K562 (cell line): ENCODE measurements around the gene PRKAA1. TPM values are rescaled to one million over a fixed set of nuclear protein-coding genes. Genes with fewer than 3 reads are reported as not detected.

ENCODE experiments used
- BRD9 ChIP-seq: fragments of 450-650 bp; IDR thresholded peaks from 2 replicates; pipeline ENCODE4 v1.6.1; 2018; ENCODE audit warnings: low read depth; ENCODE audit not compliant: partially characterized antibody
- CHD7 ChIP-seq: fragments of 200-600 bp; sonication (generic); IDR thresholded peaks from one replicate; pipeline ENCODE4 v1.6.1; 2012; ENCODE audit warnings: mild to moderate bottlenecking, low read depth, low read length, inconsistent platforms
- HOXB6 ChIP-seq: fragments of 250-450 bp; sonication (Bioruptor Pico); IDR thresholded peaks from 2 replicates; pipeline ENCODE4 v1.5.1; 2022; ENCODE audit warnings: mild to moderate bottlenecking, borderline replicate concordance
- JUND ChIP-seq, 2 experiments: IDR thresholded peaks; 2 replicates in 1 of 2; 3 replicates in 1 of 2; pipeline ENCODE4 v1.6.1; 2011; ENCODE audit warnings: borderline replicate concordance in 2 of 2, low read depth in 2 of 2, low read length in 2 of 2, improper control_type of control experiment in 1 of 2, missing biosample characterization in 1 of 2, missing genetic modification characterization in 1 of 2, missing genetic modification reagents in 1 of 2
- MYNN ChIP-seq, 2 experiments: sonication (generic); formaldehyde crosslinking in 1 of 2; IDR thresholded peaks; 2 replicates each; pipeline versions ENCODE4 v1.5.0 to v1.6.1; 2016 to 2020; ENCODE audit warnings: antibody characterized with exemption in 1 of 2, missing genetic modification reagents in 1 of 2
- RBM14 ChIP-seq: fragments of 200-400 bp; formaldehyde crosslinking; IDR thresholded peaks from 2 replicates; pipeline ENCODE4 v1.6.1; 2018; ENCODE audit warnings: low read depth, mild to moderate bottlenecking, low read length, moderate library complexity, borderline replicate concordance; ENCODE audit not compliant: insufficient read depth
- SIRT6 ChIP-seq: IDR thresholded peaks from one replicate; pipeline ENCODE4 v1.6.1; 2012; ENCODE audit warnings: low read depth, mild to moderate bottlenecking, control low read depth, inconsistent platforms, low read length, moderate library complexity
- STAT6 ChIP-seq: sonication (generic); formaldehyde crosslinking; IDR thresholded peaks from 2 replicates; pipeline ENCODE4 v1.8.1; 2023; ENCODE audit warnings: mild to moderate bottlenecking, missing genetic modification reagents
- TAF7 ChIP-seq: fragments of 450-650 bp; IDR thresholded peaks from 2 replicates; pipeline ENCODE4 v1.6.1; 2016; ENCODE audit warnings: missing genetic modification characterization, missing compliant biosample characterization
- TAF9B ChIP-seq: fragments of 450-650 bp; IDR thresholded peaks from 2 replicates; pipeline ENCODE4 v1.6.1; 2018; ENCODE audit warnings: mild to moderate bottlenecking; ENCODE audit not compliant: partially characterized antibody
- ZBTB26 ChIP-seq: fragments of 450-650 bp; formaldehyde crosslinking; IDR thresholded peaks from 2 replicates; pipeline ENCODE4 v1.4.0; 2022; ENCODE audit warnings: missing genetic modification characterization
- ZC3H8 ChIP-seq: fragments of 450-650 bp; IDR thresholded peaks from 2 replicates; pipeline ENCODE4 v1.6.1; 2017
- ZNF174 ChIP-seq: fragments of 250-450 bp; sonication (Bioruptor Pico); IDR thresholded peaks from 2 replicates; pipeline ENCODE4 v1.4.0; 2020; ENCODE audit warnings: mild to moderate bottlenecking
- polyA plus RNA-seq, 8 experiments: library from polyadenylated mRNA; depleted of rRNA in 4 of 8; stranded (reverse) in 5 of 8; unstranded in 3 of 8; fragments of >200 nt; fragmentation: Nextera tagmentation in 2 of 8; fragmentation: Illumina TruSeq in 1 of 8; extraction: Ambion mirVana in 2 of 8; extraction: Trizol in 1 of 8; gene quantifications; 2 replicates each; pipeline versions ENCODE4 v1.2.1 to v1.2.3, GENCODE V29; 2011 to 2014; ENCODE audit warnings: inconsistent platforms in 1 of 8, missing spikeins in 1 of 8
- total RNA-seq, 7 experiments: library from RNA; depleted of rRNA in 6 of 7; stranded (reverse); fragments of >200 nt in 6 of 7; fragmentation: Illumina TruSeq in 2 of 7; extraction: Trizol in 2 of 7; gene quantifications; 2 replicates each; pipeline versions ENCODE4 v1.2.1 to v1.2.3, GENCODE V29; 2011 to 2021; ENCODE audit warnings: low replicate concordance in 1 of 7

PRKAA1 gene
- total and polyA plus RNA-seq, 9 of the 15 experiments (the other 6 are each of a cell fraction or from before 2014, with no cell fraction given), result 24.5 to 84.0 (median 51.4) TPM

- no peak for TF ChIP-seq CHD7
- no peak for TF ChIP-seq TAF9B
- TF ChIP-seq RBM14, result no peak
- TF ChIP-seq BRD9, result peak; percentile 26
- no peak for TF ChIP-seq ZC3H8
- TF ChIP-seq ZNF174 (CRISPR knock-in tag), result no peak
- TF ChIP-seq STAT6 (CRISPR knock-in tag), result no peak
- TF ChIP-seq SIRT6, result no peak
- TF ChIP-seq TAF7, result no peak
- peak; percentile 43; the same call in 1 of the 2 replicates for TF ChIP-seq JUND (IDR thresholded peaks at IDR 0.05; ENCODE audit: borderline replicate concordance, low read depth, low read length)
- no peak for TF ChIP-seq JUND (tag; IDR thresholded peaks at IDR 0.05; ENCODE audit: borderline replicate concordance, low read depth, low read length)
- 0 out of 2 replicates have a peak, but pooled peaks have one; percentile 11 for TF ChIP-seq MYNN (IDR thresholded peaks at IDR 0.05)
- no peak for TF ChIP-seq MYNN (CRISPR knock-in tag; IDR thresholded peaks at IDR 0.05)
- TF ChIP-seq ZBTB26 (CRISPR knock-in tag), result no peak
- no peak for TF ChIP-seq HOXB6
Observed at GRCh38 chr5:40755093-40755406, 43.1 kb downstream of the PRKAA1 start (continued).
